Epithelial cell of proximal tubule (primary cell): ENCODE data around the gene MAPKAPK2. TPM values are rescaled to one million over a fixed set of nuclear protein-coding genes. Genes with fewer than 3 reads are reported as not detected.

Experiments
- DNase-seq: peaks from one replicate; pipeline ENCODE4 v3.0.0-alpha.2; 2011; ENCODE audit warnings: low read depth
- H3K4me3 ChIP-seq: 2 replicates; pipeline ENCODE4 v1.5.1; 2011; ENCODE audit warnings: low read depth, mild to moderate bottlenecking, low read length
- CTCF ChIP-seq: conservative IDR thresholded peaks from 2 replicates; pipeline ENCODE4 v1.5.1; 2012; ENCODE audit warnings: low read depth, mild to moderate bottlenecking, low read length
- total RNA-seq: library from RNA; depleted of rRNA; stranded (reverse); fragments of >200 nt; gene quantifications from 2 replicates; pipeline ENCODE4 v1.2.3, GENCODE V29; 2015

MAPKAPK2 gene
- total RNA-seq, 1 donor from 2014 or later, result 45.5 TPM

GRCh38 chr1:206695733-206696132 lies 11.0 kb downstream of the MAPKAPK2 start:
- TF ChIP-seq CTCF, result no peak
- DNase-seq, result no peak
- no peak overlapping the region for H3K4me3 ChIP-seq

- no peak for DNase-seq
- no peak overlapping the region for H3K4me3 ChIP-seq
- TF ChIP-seq CTCF, result no peak
Measured at GRCh38 chr1:206696812-206697585, 12.3 kb downstream of the MAPKAPK2 start.

GRCh38 chr1:206698011-206698410 lies 13.3 kb downstream of the MAPKAPK2 start:
- DNase-seq, result no peak
- no peak overlapping the region for H3K4me3 ChIP-seq
- TF ChIP-seq CTCF, result no peak

- no peak for TF ChIP-seq CTCF
Measured at GRCh38 chr1:206699000-206699586, 14.4 kb downstream of the MAPKAPK2 start.

GRCh38 chr1:206699626-206700025 lies 14.9 kb downstream of the MAPKAPK2 start:
- no peak for TF ChIP-seq CTCF
- no peak for DNase-seq

More at GRCh38 chr1:206699000-206699586, 14.4 kb downstream of the MAPKAPK2 start:
- DNase-seq, result no peak
- H3K4me3 ChIP-seq, result no peak overlapping the region

GRCh38 chr1:206700445-206701036 lies 15.8 kb downstream of the MAPKAPK2 start:
- no peak for TF ChIP-seq CTCF
- DNase-seq, result no peak
- no peak overlapping the region for H3K4me3 ChIP-seq

More at GRCh38 chr1:206699626-206700025, 14.9 kb downstream of the MAPKAPK2 start:
- H3K4me3 ChIP-seq, result no peak overlapping the region
